ENCODE data around the gene CHCHD3.

CHCHD3 gene

GRCh38 chr7:132742189-132742612 is 339.7 kb downstream of the CHCHD3 start:
- DNase-seq (ENCODE audit: low spot score) = no peak

GRCh38 chr7:132740176-132740575 is 341.7 kb downstream of the CHCHD3 start:
- no peak for DNase-seq (ENCODE audit: low spot score)

GRCh38 chr7:132739271-132739955 is 342.5 kb downstream of the CHCHD3 start:
- no peak for DNase-seq (ENCODE audit: low spot score)

GRCh38 chr7:132738254-132738653 is 343.6 kb downstream of the CHCHD3 start:
- no peak for DNase-seq (ENCODE audit: low spot score)

GRCh38 chr7:132735476-132735875 is 346.4 kb downstream of the CHCHD3 start:
- DNase-seq (ENCODE audit: low spot score) = no peak
